ENCODE results near the gene MAP4K4.

The MAP4K4 gene

GRCh38 chr2:101777337-101777736 lies 79.8 kb downstream of the MAP4K4 start:
- H3K4me1 ChIP-seq (ENCODE audit: insufficient read depth, low read length): no peaks in the 10 kb centered on the region
- ATAC-seq (ENCODE audit: insufficient read depth, low read depth) (no peak), DNase-seq (no peak)
- no peak overlapping the region for H3K9ac ChIP-seq (ENCODE audit: low read depth, low read length)
- H3K4me3 ChIP-seq (ENCODE audit: low read depth in 1 of 2, low read length in 2 of 2): no peak overlapping the region
- H3K36me3 ChIP-seq (ENCODE audit: insufficient read depth, low read length): no peaks in the 10 kb centered on the region
- H3K4me2 ChIP-seq (ENCODE audit: insufficient read depth, low read length): no peak overlapping the region
- H3K27me3 ChIP-seq (ENCODE audit: insufficient read depth, low read length, poor library complexity): no peaks in the 10 kb centered on the region
- peaks cover 94% of the 10 kb centered on the region for H4K20me1 ChIP-seq (ENCODE audit: insufficient read depth, low read length)
- no peak overlapping the region for H2AFZ ChIP-seq (ENCODE audit: low read depth, low read length)
- peaks cover 99% of the 10 kb centered on the region for H3K79me2 ChIP-seq (ENCODE audit: insufficient read depth, low read length)
- no peak overlapping the region for H3K27ac ChIP-seq (ENCODE audit: low read length)
- TF ChIP-seq EZH2 (IDR thresholded peaks at IDR 0.05; ENCODE audit: borderline replicate concordance, low read depth, low read length, severe bottlenecking): no peak
- TF ChIP-seq, protein P1, sequence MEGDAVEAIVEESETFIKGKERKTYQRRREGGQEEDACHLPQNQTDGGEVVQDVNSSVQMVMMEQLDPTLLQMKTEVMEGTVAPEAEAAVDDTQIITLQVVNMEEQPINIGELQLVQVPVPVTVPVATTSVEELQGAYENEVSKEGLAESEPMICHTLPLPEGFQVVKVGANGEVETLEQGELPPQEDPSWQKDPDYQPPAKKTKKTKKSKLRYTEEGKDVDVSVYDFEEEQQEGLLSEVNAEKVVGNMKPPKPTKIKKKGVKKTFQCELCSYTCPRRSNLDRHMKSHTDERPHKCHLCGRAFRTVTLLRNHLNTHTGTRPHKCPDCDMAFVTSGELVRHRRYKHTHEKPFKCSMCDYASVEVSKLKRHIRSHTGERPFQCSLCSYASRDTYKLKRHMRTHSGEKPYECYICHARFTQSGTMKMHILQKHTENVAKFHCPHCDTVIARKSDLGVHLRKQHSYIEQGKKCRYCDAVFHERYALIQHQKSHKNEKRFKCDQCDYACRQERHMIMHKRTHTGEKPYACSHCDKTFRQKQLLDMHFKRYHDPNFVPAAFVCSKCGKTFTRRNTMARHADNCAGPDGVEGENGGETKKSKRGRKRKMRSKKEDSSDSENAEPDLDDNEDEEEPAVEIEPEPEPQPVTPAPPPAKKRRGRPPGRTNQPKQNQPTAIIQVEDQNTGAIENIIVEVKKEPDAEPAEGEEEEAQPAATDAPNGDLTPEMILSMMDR (IDR thresholded peaks at IDR 0.05; ENCODE audit: borderline replicate concordance, extremely low read depth, low read length, poor library complexity, severe bottlenecking): no peak
- H3K9me3 ChIP-seq (ENCODE audit: insufficient read depth, low read length, severe bottlenecking): no peaks in the 10 kb centered on the region

- no peak overlapping the region for H3K4me3 ChIP-seq (ENCODE audit: low read depth in 1 of 2, low read length in 2 of 2)
- H3K27me3 ChIP-seq (ENCODE audit: insufficient read depth, low read length, poor library complexity): no peaks in the 10 kb centered on the region
Measured at GRCh38 chr2:101778102-101778501, 80.6 kb downstream of the MAP4K4 start.

GRCh38 chr2:101779190-101779589 lies 81.7 kb downstream of the MAP4K4 start:
- Histone ChIP-seq H4K20me1 (ENCODE audit: insufficient read depth, low read length) (peaks cover 95% of the 10 kb centered on the region), H3K4me3 (ENCODE audit: low read depth in 1 of 2, low read length in 2 of 2) (no peak overlapping the region), H3K4me2 (ENCODE audit: insufficient read depth, low read length) (no peak overlapping the region), H3K79me2 (ENCODE audit: insufficient read depth, low read length) (peaks cover 99% of the 10 kb centered on the region), H3K4me1 (ENCODE audit: insufficient read depth, low read length) (no peaks in the 10 kb centered on the region), H2AFZ (ENCODE audit: low read depth, low read length) (no peak overlapping the region), H3K27ac (ENCODE audit: low read length) (no peak overlapping the region), H3K27me3 (ENCODE audit: insufficient read depth, low read length, poor library complexity) (no peaks in the 10 kb centered on the region), H3K36me3 (ENCODE audit: insufficient read depth, low read length) (no peaks in the 10 kb centered on the region), H3K9me3 (ENCODE audit: insufficient read depth, low read length, severe bottlenecking) (no peaks in the 10 kb centered on the region), H3K9ac (ENCODE audit: low read depth, low read length) (no peak overlapping the region)
- ATAC-seq (ENCODE audit: insufficient read depth, low read depth) (no peak), DNase-seq (no peak)
- TF ChIP-seq, protein P1 (IDR thresholded peaks at IDR 0.05; ENCODE audit: borderline replicate concordance, extremely low read depth, low read length, poor library complexity, severe bottlenecking): no peak
- TF ChIP-seq EZH2 (IDR thresholded peaks at IDR 0.05; ENCODE audit: borderline replicate concordance, low read depth, low read length, severe bottlenecking): no peak

More at GRCh38 chr2:101778102-101778501, 80.6 kb downstream of the MAP4K4 start:
- no peak overlapping the region for H2AFZ ChIP-seq (ENCODE audit: low read depth, low read length)
- H3K4me1 ChIP-seq (ENCODE audit: insufficient read depth, low read length): no peaks in the 10 kb centered on the region
- DNase-seq (no peak), ATAC-seq (ENCODE audit: insufficient read depth, low read depth) (no peak)
- H3K4me2 ChIP-seq (ENCODE audit: insufficient read depth, low read length): no peak overlapping the region
- H3K36me3 ChIP-seq (ENCODE audit: insufficient read depth, low read length): no peaks in the 10 kb centered on the region
- H3K27ac ChIP-seq (ENCODE audit: low read length): no peak overlapping the region
- TF ChIP-seq, protein P1 (IDR thresholded peaks at IDR 0.05; ENCODE audit: borderline replicate concordance, extremely low read depth, low read length, poor library complexity, severe bottlenecking): no peak
- TF ChIP-seq EZH2 (IDR thresholded peaks at IDR 0.05; ENCODE audit: borderline replicate concordance, low read depth, low read length, severe bottlenecking): no peak
- peaks cover 99% of the 10 kb centered on the region for H3K79me2 ChIP-seq (ENCODE audit: insufficient read depth, low read length)
- H4K20me1 ChIP-seq (ENCODE audit: insufficient read depth, low read length): peaks cover 94% of the 10 kb centered on the region
- H3K9me3 ChIP-seq (ENCODE audit: insufficient read depth, low read length, severe bottlenecking): no peaks in the 10 kb centered on the region
- no peak overlapping the region for H3K9ac ChIP-seq (ENCODE audit: low read depth, low read length)

DNA sequence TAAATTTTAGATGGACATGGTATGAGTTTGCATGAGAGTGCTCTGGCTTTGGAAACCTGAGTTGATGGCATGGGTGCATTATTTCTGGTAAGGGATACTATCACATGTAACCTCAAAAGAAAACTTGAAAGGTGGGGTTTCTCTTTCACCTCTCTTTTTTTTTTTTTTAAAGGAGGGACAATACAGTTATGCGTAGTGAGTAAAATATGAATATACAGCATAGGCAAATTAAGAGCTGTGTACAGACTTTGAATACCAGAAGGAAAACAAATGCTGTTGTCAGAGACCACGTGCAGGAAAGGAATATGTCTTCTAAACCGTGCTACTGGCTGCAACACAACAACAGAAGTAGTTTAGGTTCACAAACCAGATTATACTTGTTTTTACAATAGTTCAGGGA lies 82.1 kb downstream of the MAP4K4 start:
- H3K4me2 ChIP-seq (ENCODE audit: insufficient read depth, low read length): no peak overlapping the region
- no peak overlapping the region for H3K27ac ChIP-seq (ENCODE audit: low read length)
- no peak overlapping the region for H3K4me3 ChIP-seq (ENCODE audit: low read depth in 1 of 2, low read length in 2 of 2)
- TF ChIP-seq, protein P1 (IDR thresholded peaks at IDR 0.05; ENCODE audit: borderline replicate concordance, extremely low read depth, low read length, poor library complexity, severe bottlenecking): no peak
- TF ChIP-seq EZH2 (IDR thresholded peaks at IDR 0.05; ENCODE audit: borderline replicate concordance, low read depth, low read length, severe bottlenecking): no peak
- ATAC-seq (ENCODE audit: insufficient read depth, low read depth) (no peak), DNase-seq (no peak)
- H3K4me1 ChIP-seq (ENCODE audit: insufficient read depth, low read length): no peaks in the 10 kb centered on the region
- H3K79me2 ChIP-seq (ENCODE audit: insufficient read depth, low read length): peaks cover 99% of the 10 kb centered on the region
- H4K20me1 ChIP-seq (ENCODE audit: insufficient read depth, low read length): peaks cover 95% of the 10 kb centered on the region
- H2AFZ ChIP-seq (ENCODE audit: low read depth, low read length): no peak overlapping the region
- no peak overlapping the region for H3K9ac ChIP-seq (ENCODE audit: low read depth, low read length)
- H3K27me3 ChIP-seq (ENCODE audit: insufficient read depth, low read length, poor library complexity): no peaks in the 10 kb centered on the region
- H3K9me3 ChIP-seq (ENCODE audit: insufficient read depth, low read length, severe bottlenecking): no peaks in the 10 kb centered on the region
- no peaks in the 10 kb centered on the region for H3K36me3 ChIP-seq (ENCODE audit: insufficient read depth, low read length)

All from DND-41 (cell line).